DND-41 (cell line): ENCODE data around the gene LRRN2.

Experiments used
- ATAC-seq: fragments of 200-7000 bp; cut with Tn5 transposase; 3 replicates; pipeline ENCODE4 v1.9.1; 2021; ENCODE audit warnings: low read depth; ENCODE audit not compliant: insufficient read depth
- DNase-seq: peaks from one replicate; pipeline ENCODE4 v3.0.0-alpha.2; 2020
- H2AFZ ChIP-seq: 2 replicates; pipeline ENCODE4 v1.6.0; 2012; ENCODE audit warnings: low read depth, low read length
- H3K27ac ChIP-seq: 2 replicates; pipeline ENCODE4 v1.5.1; 2012; ENCODE audit warnings: low read length, inconsistent platforms
- H3K27me3 ChIP-seq: fragments of 200-600 bp; sonication (generic); 2 replicates; pipeline ENCODE4 v1.6.0; 2012; ENCODE audit warnings: low read length, mild to moderate bottlenecking, inconsistent platforms; ENCODE audit not compliant: insufficient read depth, poor library complexity
- H3K36me3 ChIP-seq: 2 replicates; pipeline ENCODE4 v1.5.1; 2012; ENCODE audit warnings: low read length, inconsistent platforms; ENCODE audit not compliant: insufficient read depth
- H3K4me1 ChIP-seq: 2 replicates; pipeline ENCODE4 v1.5.1; 2012; ENCODE audit warnings: mild to moderate bottlenecking, low read length; ENCODE audit not compliant: insufficient read depth
- H3K4me2 ChIP-seq: 2 replicates; pipeline ENCODE4 v1.6.0; 2012; ENCODE audit warnings: mild to moderate bottlenecking, moderate library complexity, low read length, inconsistent platforms; ENCODE audit not compliant: insufficient read depth
- H3K4me3 ChIP-seq, 2 experiments: fragments of 200-600 bp in 1 of 2; shearing (Covaris generic) in 1 of 2; 2 replicates each; pipeline ENCODE4 v1.5.1; 2012 to 2016; ENCODE audit warnings: inconsistent platforms in 2 of 2, low read length in 2 of 2, mild to moderate bottlenecking in 2 of 2, low read depth in 1 of 2, moderate library complexity in 1 of 2
- H3K79me2 ChIP-seq: 2 replicates; pipeline ENCODE4 v1.6.0; 2012; ENCODE audit warnings: low read length, inconsistent platforms; ENCODE audit not compliant: insufficient read depth
- H3K9ac ChIP-seq: 2 replicates; pipeline ENCODE4 v1.6.0; 2012; ENCODE audit warnings: low read depth, mild to moderate bottlenecking, inconsistent platforms, low read length, moderate library complexity
- H3K9me3 ChIP-seq: 2 replicates; pipeline ENCODE4 v1.5.1; 2012; ENCODE audit warnings: low read length, moderate library complexity, mild to moderate bottlenecking, inconsistent platforms; ENCODE audit not compliant: insufficient read depth, severe bottlenecking
- H4K20me1 ChIP-seq: 2 replicates; pipeline ENCODE4 v1.6.0; 2012; ENCODE audit warnings: low read length; ENCODE audit not compliant: insufficient read depth
- CTCF ChIP-seq: IDR thresholded peaks from 2 replicates; pipeline ENCODE4 v1.5.1; 2012; ENCODE audit warnings: borderline replicate concordance, low read length, moderate library complexity, mild to moderate bottlenecking; ENCODE audit not compliant: poor library complexity, severe bottlenecking; ENCODE audit errors: extremely low read depth
- EZH2 ChIP-seq: IDR thresholded peaks from 3 replicates; pipeline ENCODE4 v1.6.1; 2012; ENCODE audit warnings: borderline replicate concordance, low read depth, mild to moderate bottlenecking, moderate library complexity, low read length, inconsistent platforms; ENCODE audit not compliant: severe bottlenecking

LRRN2 gene

GRCh38 chr1:204733289-204733688 lies 47.8 kb upstream of the LRRN2 start:
- no peak overlapping the region for H3K4me2 ChIP-seq
- H2AFZ ChIP-seq = no peak overlapping the region
- H3K4me3 ChIP-seq = no peak overlapping the region
- no peak overlapping the region for H3K9ac ChIP-seq
- no peak overlapping the region for H3K27ac ChIP-seq
- H4K20me1 ChIP-seq = no peaks in the 10 kb centered on the region
- ATAC-seq (no peak), DNase-seq (no peak)
- TF ChIP-seq CTCF = no peak
- TF ChIP-seq EZH2 = no peak
- no peaks in the 10 kb centered on the region for H3K79me2 ChIP-seq
- peaks cover under 1% of the 10 kb centered on the region for H3K9me3 ChIP-seq
- peaks cover 40% of the 10 kb centered on the region for H3K27me3 ChIP-seq
- H3K36me3 ChIP-seq = no peaks in the 10 kb centered on the region
- no peaks in the 10 kb centered on the region for H3K4me1 ChIP-seq

GRCh38 chr1:204731985-204732575 lies 46.5 kb upstream of the LRRN2 start:
- ATAC-seq = no peak

GRCh38 chr1:204731509-204731908 lies 46.0 kb upstream of the LRRN2 start:
- H3K4me1 ChIP-seq = no peaks in the 10 kb centered on the region
- no peaks in the 10 kb centered on the region for H3K79me2 ChIP-seq
- no peak overlapping the region for H3K4me2 ChIP-seq
- H3K9me3 ChIP-seq = no peaks in the 10 kb centered on the region
- ATAC-seq (no peak), DNase-seq (no peak)
- no peak overlapping the region for H3K9ac ChIP-seq
- H3K36me3 ChIP-seq = no peaks in the 10 kb centered on the region
- H4K20me1 ChIP-seq = no peaks in the 10 kb centered on the region
- H3K4me3 ChIP-seq = no peak overlapping the region
- no peak overlapping the region for H2AFZ ChIP-seq
- peaks cover 37% of the 10 kb centered on the region for H3K27me3 ChIP-seq
- no peak for TF ChIP-seq CTCF
- no peak for TF ChIP-seq EZH2
- H3K27ac ChIP-seq = no peak overlapping the region

More at GRCh38 chr1:204731985-204732575, 46.5 kb upstream of the LRRN2 start:
- no peaks in the 10 kb centered on the region for H3K4me1 ChIP-seq
- TF ChIP-seq EZH2 (no peak), CTCF (no peak)
- no peak overlapping the region for H3K4me2 ChIP-seq
- H3K9me3 ChIP-seq = no peaks in the 10 kb centered on the region
- H3K79me2 ChIP-seq = no peaks in the 10 kb centered on the region
- no peak overlapping the region for H3K9ac ChIP-seq
- no peak overlapping the region for H3K4me3 ChIP-seq
- H3K36me3 ChIP-seq = no peaks in the 10 kb centered on the region
- no peak overlapping the region for H3K27ac ChIP-seq
- DNase-seq = no peak
- no peaks in the 10 kb centered on the region for H4K20me1 ChIP-seq
- no peak overlapping the region for H2AFZ ChIP-seq
- peaks cover 40% of the 10 kb centered on the region for H3K27me3 ChIP-seq
